Posterior cingulate gyrus (tissue), 11 donors: ENCODE data around the gene CSF2RB.

ENCODE experiments used
- DNase-seq, 10 donors: peaks; one replicate each; pipeline versions ENCODE4 v3.0.0 to v3.0.0-alpha.2; 2020 to 2021; ENCODE audit warnings: mixed read lengths in 3 of 10
- intact Hi-C: fragments of 100-400 bp; cut with DNase I; formaldehyde crosslinking; loops from one replicate; pipeline ENCODE4 v1.15.1; 2023

Gene CSF2RB

GRCh38 chr22:36934418-36935312 is 21.2 kb downstream of the CSF2RB start:
- intact Hi-C loops, result no loop called here
- DNase-seq, result peak in 1 of 10 donors; percentile 23

GRCh38 chr22:36935313-36935610 is 21.8 kb downstream of the CSF2RB start:
- DNase-seq, result peak in 1 of 10 donors; percentile 55
- intact Hi-C loops, result no loop called here

- peak in 2 of 10 donors; percentile 50 to 69 for DNase-seq
- intact Hi-C loops, result no loop called here
These were observed 22.3 kb downstream of the CSF2RB start for GRCh38 chr22:36935694-36936093.

- DNase-seq, result peak in 2 of 10 donors; percentile 50 to 78
- intact Hi-C loops, result no loop called here
These were observed 23.1 kb downstream of the CSF2RB start for GRCh38 chr22:36936362-36937116.

- peak in 2 of 10 donors; percentile 40 to 68 for DNase-seq
- intact Hi-C loops, result no loop called here
These were observed 24.0 kb downstream of the CSF2RB start for GRCh38 chr22:36937319-36938027.

- intact Hi-C loops, result no loop called here
- DNase-seq, result no peak
These were observed 24.6 kb downstream of the CSF2RB start for GRCh38 chr22:36938028-36938425.

GRCh38 chr22:36938886-36939285 is 25.5 kb downstream of the CSF2RB start:
- intact Hi-C loops, result no loop called here
- peak in 1 of 10 donors; percentile 61 for DNase-seq

- DNase-seq, result peak in 1 of 10 donors; percentile 12
- intact Hi-C loops, result no loop called here
These were observed 27.2 kb downstream of the CSF2RB start for GRCh38 chr22:36940676-36941075.

GRCh38 chr22:36942556-36942955 is 29.1 kb downstream of the CSF2RB start:
- DNase-seq, result peak in 1 of 10 donors; percentile 4
- intact Hi-C loops, result no loop called here

GRCh38 chr22:36946421-36947158 is 33.2 kb downstream of the CSF2RB start:
- intact Hi-C loops, result no loop called here
- peak in 1 of 10 donors; percentile 22 for DNase-seq

GRCh38 chr22:36948273-36949225 is 35.1 kb downstream of the CSF2RB start:
- DNase-seq, result peak in 1 of 10 donors; percentile 11
- intact Hi-C loops, result no loop called here

- DNase-seq, result peak in 2 of 10 donors; percentile 34 to 54
- intact Hi-C loops, result no loop called here
These were observed 37.6 kb downstream of the CSF2RB start for GRCh38 chr22:36950797-36951590.

- intact Hi-C loops, result no loop called here
- peak in 2 of 10 donors; percentile 29 to 52 for DNase-seq
These were observed 38.3 kb downstream of the CSF2RB start for GRCh38 chr22:36951746-36952145.

GRCh38 chr22:36953239-36954080 is 40.0 kb downstream of the CSF2RB start:
- peak in 3 of 10 donors; percentile 39 to 62 (median 54) for DNase-seq

GRCh38 chr22:36954251-36955014 is 41.0 kb downstream of the CSF2RB start:
- intact Hi-C loops, result no loop called here
- DNase-seq, result peak in 2 of 10 donors; percentile 29 to 56

More at GRCh38 chr22:36953239-36954080, 40.0 kb downstream of the CSF2RB start:
- intact Hi-C loops, result no loop called here

- no peak for DNase-seq
- intact Hi-C loops, result no loop called here
These were observed 42.3 kb downstream of the CSF2RB start for GRCh38 chr22:36955691-36956090.
